Adipocyte (in vitro differentiated cells): ENCODE measurements around the gene CNN2.

Experiments
- DNase-seq: peaks from one replicate; pipeline ENCODE4 v3.0.0-alpha.2; 2015; ENCODE audit warnings: low read depth
- H3K27me3 ChIP-seq: replicated peaks from 2 replicates; pipeline ENCODE4 v1.7.0; 2013; ENCODE audit warnings: mild to moderate bottlenecking, low read length, moderate library complexity; ENCODE audit not compliant: control insufficient read depth, insufficient read depth
- H3K36me3 ChIP-seq: 2 replicates; pipeline ENCODE4 v1.7.0; 2013; ENCODE audit warnings: low read length, mild to moderate bottlenecking, moderate library complexity; ENCODE audit not compliant: control insufficient read depth, insufficient read depth, severe bottlenecking
- H3K4me1 ChIP-seq: 2 replicates; pipeline ENCODE4 v1.7.0; 2013; ENCODE audit warnings: mild to moderate bottlenecking, low read length, moderate library complexity; ENCODE audit not compliant: control insufficient read depth, insufficient read depth
- H3K4me3 ChIP-seq: 2 replicates; pipeline ENCODE4 v1.7.0; 2013; ENCODE audit warnings: mild to moderate bottlenecking, low read length, moderate library complexity
- H3K9ac ChIP-seq: 2 replicates; pipeline ENCODE4 v1.7.0; 2013; ENCODE audit warnings: mild to moderate bottlenecking, low read length, moderate library complexity
- H3K9me3 ChIP-seq: 2 replicates; pipeline ENCODE4 v1.7.0; 2013; ENCODE audit warnings: mild to moderate bottlenecking, low read length, moderate library complexity; ENCODE audit not compliant: control insufficient read depth

Gene CNN2

DNA sequence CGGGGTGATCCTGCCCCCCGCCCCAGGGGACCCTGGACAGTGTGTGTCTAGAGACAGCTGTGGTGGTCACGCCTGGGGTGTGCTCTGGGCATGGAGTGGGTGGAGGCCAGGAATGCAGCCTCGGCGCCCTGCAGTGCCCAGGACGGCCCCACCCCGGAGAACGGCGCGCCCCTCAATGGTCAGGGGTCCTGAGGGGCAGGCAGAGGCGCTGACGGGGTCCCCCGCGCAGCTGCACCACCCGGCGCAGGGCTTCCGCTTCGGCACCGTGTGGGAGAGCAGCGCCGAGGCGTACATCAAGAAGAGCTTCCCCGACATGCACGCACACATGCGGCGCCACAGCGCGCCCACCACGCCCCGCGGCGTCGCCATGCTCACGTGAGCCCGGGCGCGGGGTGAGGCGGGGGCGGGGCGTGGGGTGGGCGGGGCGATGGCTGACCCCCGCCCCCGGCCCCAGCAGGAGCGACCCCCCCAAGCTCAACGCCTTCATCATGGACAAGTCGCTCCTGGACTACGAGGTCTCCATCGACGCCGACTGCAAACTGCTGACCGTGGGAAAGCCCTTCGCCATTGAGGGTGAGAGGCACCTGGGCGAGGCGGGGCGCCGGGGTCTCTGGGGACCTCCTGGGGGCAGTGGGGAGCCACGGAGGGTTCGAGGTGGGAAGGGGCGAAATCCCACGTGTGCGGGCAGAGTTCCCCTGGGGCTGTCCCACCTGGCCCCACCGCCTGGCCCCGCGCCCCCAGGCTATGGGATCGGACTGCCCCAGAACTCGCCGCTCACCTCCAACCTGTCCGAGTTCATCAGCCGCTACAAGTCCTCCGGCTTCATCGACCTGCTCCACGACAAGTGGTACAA lies 18.8 kb upstream of the CNN2 start:
- H3K4me3 ChIP-seq, result no peak overlapping the region

DNA sequence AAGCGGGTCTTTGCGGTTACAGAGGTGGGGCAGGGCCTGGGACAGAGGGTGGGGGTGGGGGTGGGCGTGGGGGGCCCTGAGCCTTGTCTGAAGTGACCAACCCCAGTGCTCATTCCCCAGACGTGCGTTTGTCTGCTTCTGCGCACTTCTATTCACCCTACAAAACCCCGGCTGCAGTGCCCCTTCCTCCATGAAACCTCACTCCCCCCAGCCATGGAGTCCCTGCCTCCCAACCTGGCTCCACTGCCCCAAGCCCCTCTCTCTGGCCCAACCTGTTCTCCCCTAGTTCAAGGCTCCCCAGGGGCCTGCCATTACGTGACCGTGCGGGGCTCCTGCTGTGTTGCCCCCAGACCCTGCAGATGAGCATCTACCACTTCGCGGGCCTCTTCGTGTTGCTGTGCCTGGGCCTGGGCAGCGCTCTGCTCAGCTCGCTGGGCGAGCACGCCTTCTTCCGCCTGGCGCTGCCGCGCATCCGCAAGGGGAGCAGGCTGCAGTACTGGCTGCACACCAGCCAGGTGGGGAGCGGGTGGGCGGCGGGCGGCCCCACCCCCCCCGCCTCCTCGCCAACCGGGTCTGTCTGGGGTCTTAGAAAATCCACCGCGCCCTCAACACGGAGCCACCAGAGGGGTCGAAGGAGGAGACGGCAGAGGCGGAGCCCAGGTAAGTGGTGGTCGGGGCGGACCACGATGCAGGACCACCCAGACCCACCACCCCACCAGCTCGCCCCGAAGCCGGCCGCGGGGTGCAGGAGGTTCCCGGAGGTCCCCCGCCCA lies 18.0 kb upstream of the CNN2 start:
- no peak overlapping the region for H3K4me3 ChIP-seq
- no peak for DNase-seq
- H3K9me3 ChIP-seq, result no peaks in the 10 kb centered on the region

More for the DNA sequence above, 18.8 kb upstream of the CNN2 start:
- no peak for DNase-seq
- H3K27me3 ChIP-seq, result peaks cover 2% of the 10 kb centered on the region
- no peaks in the 10 kb centered on the region for H3K9me3 ChIP-seq
- no peak overlapping the region for H3K9ac ChIP-seq
- peaks cover 11% of the 10 kb centered on the region for H3K36me3 ChIP-seq
- H3K4me1 ChIP-seq, result no peaks in the 10 kb centered on the region

DNA sequence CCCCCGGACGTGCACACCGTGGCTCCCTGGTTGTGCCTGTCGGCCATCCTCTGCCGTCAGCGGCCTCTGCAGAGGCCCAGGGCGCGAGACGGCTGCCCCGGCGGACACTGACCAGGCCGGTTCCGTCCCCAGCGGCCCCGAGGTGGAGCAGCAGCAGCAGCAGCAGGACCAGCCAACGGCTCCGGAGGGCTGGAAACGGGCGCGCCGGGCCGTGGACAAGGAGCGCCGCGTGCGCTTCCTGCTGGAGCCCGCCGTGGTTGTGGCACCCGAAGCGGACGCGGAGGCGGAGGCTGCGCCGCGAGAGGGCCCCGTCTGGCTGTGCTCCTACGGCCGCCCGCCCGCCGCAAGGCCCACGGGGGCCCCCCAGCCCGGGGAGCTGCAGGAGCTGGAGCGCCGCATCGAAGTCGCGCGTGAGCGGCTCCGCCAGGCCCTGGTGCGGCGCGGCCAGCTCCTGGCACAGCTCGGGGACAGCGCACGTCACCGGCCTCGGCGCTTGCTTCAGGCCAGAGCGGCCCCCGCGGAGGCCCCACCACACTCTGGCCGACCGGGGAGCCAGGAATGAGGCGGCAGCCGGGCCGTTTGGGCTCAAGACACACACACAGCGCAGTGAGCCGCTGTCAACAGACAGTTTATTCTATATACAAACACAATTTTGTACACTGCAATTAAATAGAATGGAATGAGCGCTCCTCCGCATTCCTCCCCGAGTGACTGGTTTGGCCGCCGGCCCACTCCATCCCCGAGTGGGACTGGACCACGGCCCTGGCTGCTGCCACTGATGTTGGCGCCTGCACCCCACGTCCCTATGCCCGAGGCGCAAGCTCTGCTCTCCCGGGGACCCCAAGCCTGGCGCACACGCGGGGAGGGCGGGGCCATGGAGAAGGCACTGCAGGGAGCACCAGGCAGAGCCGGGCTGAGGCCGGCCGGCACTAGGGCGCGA lies 17.1 kb upstream of the CNN2 start:
- Histone ChIP-seq H3K4me1 (no peaks in the 10 kb centered on the region), H3K9ac (no peak overlapping the region), H3K9me3 (no peaks in the 10 kb centered on the region), H3K27me3 (no peaks in the 10 kb centered on the region), H3K36me3 (peaks cover 23% of the 10 kb centered on the region), H3K4me3 (no peak overlapping the region)
- no peak for DNase-seq

More for the DNA sequence above, 18.0 kb upstream of the CNN2 start:
- Histone ChIP-seq H3K27me3 (no peaks in the 10 kb centered on the region), H3K36me3 (peaks cover 17% of the 10 kb centered on the region), H3K4me1 (no peaks in the 10 kb centered on the region), H3K9ac (no peak overlapping the region)

DNA sequence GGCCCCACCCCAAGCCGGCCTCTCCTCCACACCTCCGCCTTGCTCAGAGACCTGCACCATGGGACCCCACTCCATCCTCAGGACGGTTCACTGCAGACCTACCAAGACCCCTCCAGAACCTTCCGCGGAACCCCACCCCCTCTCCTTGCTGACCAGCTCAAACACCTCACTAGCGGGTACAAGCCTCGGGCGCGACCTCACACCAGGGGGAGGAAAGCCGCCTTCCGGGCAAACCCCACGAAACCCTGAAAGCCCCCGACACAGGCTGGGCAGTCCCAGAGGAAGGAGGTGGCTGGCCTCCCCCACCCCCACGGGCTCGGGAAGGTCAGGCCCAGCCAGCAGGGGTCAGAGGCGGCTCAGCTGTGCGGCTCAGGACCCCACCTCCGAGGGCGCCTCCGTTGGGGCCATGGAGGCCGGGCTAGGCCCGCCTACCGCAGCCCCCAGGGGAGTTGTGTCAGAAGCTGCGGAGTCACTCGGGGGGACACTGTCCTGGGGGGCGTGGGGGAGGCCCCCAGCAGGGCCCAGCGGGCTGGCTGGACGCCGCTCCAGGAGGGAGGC lies 16.3 kb upstream of the CNN2 start:
- Histone ChIP-seq H3K27me3 (no peaks in the 10 kb centered on the region), H3K4me1 (no peaks in the 10 kb centered on the region), H3K9me3 (no peaks in the 10 kb centered on the region), H3K4me3 (no peak overlapping the region), H3K36me3 (peaks cover 23% of the 10 kb centered on the region), H3K9ac (no peak overlapping the region)
- DNase-seq, result no peak

DNA sequence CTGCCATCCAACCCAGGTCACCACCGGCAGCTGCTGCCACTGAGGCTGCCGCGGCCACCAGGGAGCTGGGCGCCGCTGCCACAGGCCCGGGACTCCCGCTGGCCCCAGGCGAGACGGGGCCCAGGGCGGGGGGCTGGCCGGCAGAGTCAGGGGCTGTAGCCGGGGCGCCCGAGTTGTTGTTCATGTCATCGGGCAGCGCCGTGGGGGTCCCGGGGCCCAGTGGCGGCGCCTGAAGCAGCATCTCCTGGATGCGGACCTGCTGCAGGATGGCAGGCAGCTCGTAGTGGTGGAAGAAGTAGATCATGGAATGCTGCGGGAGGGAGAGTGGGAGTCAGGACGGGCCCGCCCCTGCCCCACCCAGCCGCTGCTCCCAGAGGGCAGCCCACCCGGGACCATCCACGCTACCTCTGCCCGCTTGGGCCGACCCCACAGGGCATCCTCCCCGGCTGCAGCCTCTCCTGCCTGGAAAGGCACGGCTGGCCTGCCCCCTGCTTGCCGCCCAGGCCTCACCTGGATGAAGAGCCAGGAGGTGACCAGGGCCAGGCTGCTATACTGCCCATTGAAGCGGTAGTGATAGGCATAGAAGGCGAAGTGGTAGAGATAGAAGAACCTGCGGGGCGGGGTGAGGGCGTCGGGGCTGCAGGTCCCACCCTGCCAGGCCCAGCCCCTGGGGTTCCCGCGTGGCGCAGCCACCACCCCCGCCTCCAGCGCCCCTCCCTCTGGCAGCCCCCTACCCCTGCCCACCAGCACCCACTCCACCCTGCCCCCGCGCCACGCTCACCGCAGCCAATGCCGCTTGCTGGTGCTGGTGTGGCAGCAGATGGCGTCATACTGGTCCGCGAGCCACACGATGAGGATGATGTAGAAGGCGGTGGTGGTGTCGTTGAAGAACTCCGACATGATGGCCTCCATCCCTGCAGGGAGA lies 15.6 kb upstream of the CNN2 start:
- Histone ChIP-seq H3K9me3 (no peaks in the 10 kb centered on the region), H3K4me3 (no peak overlapping the region), H3K9ac (no peak overlapping the region), H3K4me1 (peaks cover 4% of the 10 kb centered on the region), H3K27me3 (no peaks in the 10 kb centered on the region), H3K36me3 (peaks cover 23% of the 10 kb centered on the region)
- no peak for DNase-seq

DNA sequence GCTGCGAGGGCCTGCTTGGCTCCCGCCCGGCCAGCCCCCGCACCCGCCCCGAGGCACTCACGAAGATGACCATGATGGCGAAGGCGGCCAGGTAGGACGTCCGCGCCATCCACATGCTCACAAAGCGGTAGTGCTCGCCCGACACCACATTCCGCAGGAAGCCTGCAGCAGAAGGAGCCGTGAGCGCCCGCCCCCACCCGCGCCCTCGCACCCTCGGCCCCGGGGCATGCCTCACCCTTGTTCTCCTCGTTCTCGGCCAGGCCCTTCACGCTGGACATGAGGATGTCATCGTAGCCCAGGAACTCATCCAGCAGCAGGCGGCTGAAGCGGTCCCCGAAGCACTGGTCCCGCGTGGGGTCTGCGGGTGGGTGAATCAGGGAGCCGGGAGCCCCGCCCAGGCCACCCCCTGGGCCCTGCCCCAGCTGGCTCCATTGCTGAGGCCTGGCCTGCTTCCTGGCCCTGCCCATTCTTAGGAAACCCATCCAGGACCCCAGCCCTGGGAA lies 14.5 kb upstream of the CNN2 start:
- H3K9ac ChIP-seq, result no peak overlapping the region
- no peak for DNase-seq
- H3K36me3 ChIP-seq, result peaks cover 23% of the 10 kb centered on the region
- H3K4me3 ChIP-seq, result no peak overlapping the region
- H3K9me3 ChIP-seq, result no peaks in the 10 kb centered on the region
- no peaks in the 10 kb centered on the region for H3K27me3 ChIP-seq
- H3K4me1 ChIP-seq, result peaks cover 13% of the 10 kb centered on the region

DNA sequence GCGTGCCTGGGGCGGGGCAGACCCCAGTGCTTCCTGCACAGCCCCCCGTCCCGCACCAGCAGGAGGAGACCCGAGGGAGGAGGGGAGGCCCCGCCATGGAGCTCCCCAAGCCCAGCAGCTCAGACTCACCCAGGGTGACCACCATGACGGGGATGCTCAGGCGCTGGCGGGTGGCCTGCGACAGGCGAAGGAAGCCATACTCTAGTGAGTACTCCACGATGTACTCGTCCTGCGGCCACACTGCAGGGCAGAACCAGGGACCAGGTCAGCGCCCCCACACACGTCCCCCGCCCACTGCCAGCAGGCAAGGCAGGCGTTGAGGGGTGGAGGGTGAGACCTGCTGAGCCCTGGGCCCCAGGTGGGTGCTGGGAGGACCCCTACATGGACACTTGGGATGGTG lies 14.1 kb upstream of the CNN2 start:
- no peak for DNase-seq
- no peak overlapping the region for H3K9ac ChIP-seq
- peaks cover 17% of the 10 kb centered on the region for H3K4me1 ChIP-seq
- H3K27me3 ChIP-seq, result no peaks in the 10 kb centered on the region
- H3K4me3 ChIP-seq, result no peak overlapping the region
- peaks cover 23% of the 10 kb centered on the region for H3K36me3 ChIP-seq
- no peaks in the 10 kb centered on the region for H3K9me3 ChIP-seq

DNA sequence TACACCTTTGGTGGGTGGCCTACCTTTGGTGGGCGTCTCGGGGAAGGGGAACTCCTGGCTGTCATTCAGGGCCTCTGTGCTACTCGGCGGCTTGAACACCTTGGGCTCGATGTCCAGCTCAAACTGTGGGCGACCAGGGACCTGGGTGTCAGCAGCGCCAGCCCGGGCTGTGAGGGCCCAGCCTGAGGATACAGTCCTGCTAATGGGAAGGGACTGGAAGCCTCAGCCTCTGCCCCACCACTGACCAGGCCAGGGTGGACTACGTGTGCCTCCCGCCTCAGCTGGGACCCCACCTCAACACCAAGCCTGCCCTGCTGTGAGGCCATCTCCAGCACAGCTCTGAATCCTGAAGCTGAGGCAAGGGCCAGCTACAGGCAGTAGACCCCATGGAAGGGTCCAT lies 13.2 kb upstream of the CNN2 start:
- H3K9ac ChIP-seq, result no peak overlapping the region
- H3K9me3 ChIP-seq, result no peaks in the 10 kb centered on the region
- no peak for DNase-seq
- peaks cover 26% of the 10 kb centered on the region for H3K4me1 ChIP-seq
- H3K27me3 ChIP-seq, result no peaks in the 10 kb centered on the region
- no peak overlapping the region for H3K4me3 ChIP-seq
- peaks cover 23% of the 10 kb centered on the region for H3K36me3 ChIP-seq

DNA sequence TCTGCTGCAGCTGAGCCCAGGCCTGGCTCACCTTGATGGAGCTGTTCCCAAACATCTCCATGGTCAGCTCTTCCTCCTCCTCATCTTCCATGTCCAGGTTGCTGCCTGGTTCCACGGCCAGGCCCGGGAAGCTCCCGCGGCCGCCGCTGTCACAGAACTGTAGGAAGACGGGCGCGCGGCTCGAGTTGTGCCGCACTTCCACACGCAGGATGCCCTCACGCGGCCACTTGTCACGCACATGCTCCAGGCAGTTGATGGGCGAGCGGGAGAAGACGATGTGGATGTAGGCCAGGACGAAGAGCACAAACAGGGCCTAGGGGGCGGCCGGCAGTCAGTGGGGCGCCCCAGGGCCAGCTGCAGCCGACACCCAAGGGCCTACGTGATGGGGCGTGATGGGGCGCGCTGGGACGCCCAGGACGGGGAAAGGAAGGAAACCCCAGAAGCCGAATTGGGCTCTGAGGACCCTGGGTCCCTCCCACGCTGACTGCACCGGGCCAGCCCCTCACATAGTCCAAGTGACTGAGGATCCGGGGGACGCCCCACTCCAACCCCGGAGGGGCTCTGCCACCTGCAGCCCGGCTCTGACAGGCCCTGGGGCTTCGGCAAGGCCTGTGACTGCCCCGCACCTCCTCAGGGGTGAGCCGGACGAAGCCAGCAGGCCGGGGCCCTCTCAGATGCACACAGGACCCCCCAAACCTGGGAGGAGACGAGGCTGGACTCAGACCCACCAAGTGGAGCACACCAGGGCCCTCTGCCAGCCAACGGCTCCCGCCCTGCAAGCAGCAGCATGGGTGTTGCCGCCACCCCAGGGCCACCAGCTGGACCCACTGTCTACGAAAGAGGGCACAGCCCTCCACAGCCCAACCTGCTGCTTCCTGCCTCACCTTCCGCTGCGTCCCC lies 12.0 kb upstream of the CNN2 start:
- Histone ChIP-seq H3K4me3 (no peak overlapping the region), H3K36me3 (peaks cover 23% of the 10 kb centered on the region), H3K4me1 (peaks cover 38% of the 10 kb centered on the region), H3K9ac (no peak overlapping the region), H3K9me3 (no peaks in the 10 kb centered on the region), H3K27me3 (no peaks in the 10 kb centered on the region)
- DNase-seq, result no peak
